Ishikawa (cell line): Measurements from ENCODE around the gene KCNAB1.

Experiments
- CEBPB ChIP-seq: IDR thresholded peaks from 2 replicates; pipeline ENCODE4 v1.6.1; 2012
- CREB1 ChIP-seq: IDR thresholded peaks from 2 replicates; pipeline ENCODE4 v1.6.1; 2012; ENCODE audit warnings: low read depth
- EGR1 ChIP-seq: IDR thresholded peaks from 2 replicates; pipeline ENCODE4 v1.6.1; 2012
- EP300 ChIP-seq: IDR thresholded peaks from 2 replicates; pipeline ENCODE4 v1.6.1; 2012; ENCODE audit warnings: borderline replicate concordance
- FOXM1 ChIP-seq: IDR thresholded peaks from 2 replicates; pipeline ENCODE4 v1.6.1; 2012; ENCODE audit warnings: low read depth, borderline replicate concordance
- NFIC ChIP-seq: IDR thresholded peaks from 2 replicates; pipeline ENCODE4 v1.6.1; 2012
- RAD21 ChIP-seq: IDR thresholded peaks from 2 replicates; pipeline ENCODE4 v1.6.1; 2012; ENCODE audit warnings: low read depth
- REST ChIP-seq: IDR thresholded peaks from 2 replicates; pipeline ENCODE4 v1.6.1; 2012; ENCODE audit warnings: low read depth, mild to moderate bottlenecking
- TAF1 ChIP-seq: IDR thresholded peaks from 2 replicates; pipeline ENCODE4 v1.6.1; 2012; ENCODE audit warnings: low read depth, mild to moderate bottlenecking
- TCF12 ChIP-seq: IDR thresholded peaks from 2 replicates; pipeline ENCODE4 v1.6.1; 2012; ENCODE audit warnings: low read depth
- TEAD4 ChIP-seq: IDR thresholded peaks from 2 replicates; pipeline ENCODE4 v1.6.1; 2012
- YY1 ChIP-seq: IDR thresholded peaks from 2 replicates; pipeline ENCODE4 v1.6.1; 2012; ENCODE audit warnings: low read depth
- ZBTB7A ChIP-seq: IDR thresholded peaks from 2 replicates; pipeline ENCODE4 v1.6.1; 2012; ENCODE audit warnings: low read depth
- TF ChIP-seq, protein P1 (sequence below): IDR thresholded peaks from 2 replicates; pipeline ENCODE4 v1.6.1; 2012
- TF ChIP-seq, protein P2 (sequence below): IDR thresholded peaks from 2 replicates; pipeline ENCODE4 v1.6.1; 2012

The KCNAB1 gene

DNA sequence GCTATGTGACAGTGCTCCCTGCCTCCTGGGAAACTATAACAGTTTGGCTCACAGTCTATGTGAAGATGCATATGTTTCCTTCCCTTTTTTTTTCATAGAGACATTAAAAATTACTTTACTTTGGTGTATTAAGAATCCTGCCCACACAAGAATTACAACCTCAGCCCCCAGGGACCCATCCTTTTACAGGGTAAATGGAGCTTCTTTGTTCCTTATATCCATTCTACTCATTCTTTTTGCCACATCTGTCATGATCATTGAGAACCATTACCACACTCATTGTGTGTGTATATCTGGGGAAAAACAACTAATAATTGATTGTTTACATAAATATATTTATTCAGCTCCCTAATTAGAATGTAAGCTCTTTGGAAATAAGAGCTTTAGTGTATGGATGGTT is 277.2 kb downstream of the KCNAB1 start:
- TF ChIP-seq CEBPB, result no peak
- TF ChIP-seq EP300, result no peak
- TF ChIP-seq TEAD4, result no peak
- TF ChIP-seq CREB1, result no peak
- no peak for TF ChIP-seq REST
- TF ChIP-seq, protein P1, sequence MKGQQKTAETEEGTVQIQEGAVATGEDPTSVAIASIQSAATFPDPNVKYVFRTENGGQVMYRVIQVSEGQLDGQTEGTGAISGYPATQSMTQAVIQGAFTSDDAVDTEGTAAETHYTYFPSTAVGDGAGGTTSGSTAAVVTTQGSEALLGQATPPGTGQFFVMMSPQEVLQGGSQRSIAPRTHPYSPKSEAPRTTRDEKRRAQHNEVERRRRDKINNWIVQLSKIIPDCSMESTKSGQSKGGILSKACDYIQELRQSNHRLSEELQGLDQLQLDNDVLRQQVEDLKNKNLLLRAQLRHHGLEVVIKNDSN, result no peak
- TF ChIP-seq TCF12, result no peak
- no peak for TF ChIP-seq ZBTB7A
- TF ChIP-seq TAF1, result no peak

GRCh38 chr3:156400062-156400461 is 279.7 kb downstream of the KCNAB1 start:
- TF ChIP-seq ZBTB7A (no peak), EP300 (no peak), TCF12 (no peak), TEAD4 (no peak), RAD21 (no peak), YY1 (no peak), REST (no peak), NFIC (no peak), TAF1 (no peak), CREB1 (no peak), FOXM1 (no peak), CEBPB (no peak), EGR1 (no peak)
- TF ChIP-seq, protein P2, sequence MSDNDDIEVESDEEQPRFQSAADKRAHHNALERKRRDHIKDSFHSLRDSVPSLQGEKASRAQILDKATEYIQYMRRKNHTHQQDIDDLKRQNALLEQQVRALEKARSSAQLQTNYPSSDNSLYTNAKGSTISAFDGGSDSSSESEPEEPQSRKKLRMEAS, result no peak
- TF ChIP-seq, protein P1, result no peak

DNA sequence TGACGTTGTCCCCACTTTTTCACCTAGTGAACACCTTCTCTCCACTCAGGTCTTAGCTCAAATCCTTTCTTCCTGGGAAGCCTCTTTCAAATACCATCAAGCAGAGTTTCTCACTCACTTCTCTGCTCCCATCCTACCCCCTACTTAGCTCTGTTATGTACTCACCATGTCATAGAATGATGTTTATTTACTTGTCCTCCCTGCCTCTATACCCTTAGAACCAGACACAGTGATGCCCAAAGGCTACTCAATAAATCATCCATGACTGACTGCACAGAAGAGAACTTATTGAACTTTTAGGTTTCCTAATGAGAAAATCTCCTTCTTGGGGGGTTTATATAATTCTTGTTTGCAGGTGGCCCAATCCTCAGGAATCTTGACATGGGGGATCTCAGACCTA is 280.4 kb downstream of the KCNAB1 start:
- no peak for TF ChIP-seq RAD21
- TF ChIP-seq ZBTB7A, result no peak
- TF ChIP-seq EGR1, result no peak
- TF ChIP-seq, protein P1, result no peak
- TF ChIP-seq, protein P2, result no peak
- no peak for TF ChIP-seq CREB1
- no peak for TF ChIP-seq FOXM1
- TF ChIP-seq CEBPB, result no peak
- TF ChIP-seq NFIC, result no peak
- no peak for TF ChIP-seq TEAD4
- TF ChIP-seq TCF12, result no peak
- no peak for TF ChIP-seq YY1
- no peak for TF ChIP-seq EP300

GRCh38 chr3:156404217-156404616 is 283.8 kb downstream of the KCNAB1 start:
- TF ChIP-seq, protein P1, result no peak
- TF ChIP-seq EP300 (no peak), TCF12 (no peak), CEBPB (no peak), CREB1 (no peak), EGR1 (no peak), RAD21 (no peak), NFIC (no peak), TEAD4 (no peak), TAF1 (no peak), REST (no peak)
